ENCODE data around the gene C2CD4D. TPM values are rescaled to one million over a fixed set of nuclear protein-coding genes. Genes with fewer than 3 reads are reported as not detected.

C2CD4D gene
- total RNA-seq, 2 donors from 2014 or later: 0.44 to 0.82 TPM

DNA sequence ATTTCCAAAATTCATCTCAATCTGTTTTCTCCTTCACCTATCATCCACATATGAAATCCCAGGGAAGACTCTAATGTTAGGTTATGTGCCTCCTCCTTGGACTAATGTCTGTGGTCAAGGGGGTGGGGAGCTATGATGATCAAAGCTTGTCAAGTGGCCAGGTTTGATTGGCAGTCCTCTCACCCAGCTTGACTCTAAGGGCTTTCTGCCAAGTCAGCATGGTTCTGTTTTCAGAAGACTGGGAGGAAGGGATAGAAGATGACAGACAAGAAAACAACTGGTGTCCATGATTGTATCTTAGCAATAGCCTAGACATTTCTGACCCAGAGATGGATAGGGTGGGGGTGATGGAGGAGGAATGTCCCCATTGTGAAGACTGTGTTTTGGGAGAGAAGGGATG lies 23.0 kb upstream of the C2CD4D start:
- peaks cover 79% of the 10 kb centered on the region for H3K27me3 Mint-ChIP-seq (ENCODE audit: insufficient read depth)
- no peaks in the 10 kb centered on the region for H3K27me3 ChIP-seq (ENCODE audit: control insufficient read depth, insufficient read depth, low read length, poor library complexity, severe bottlenecking)
- H3K4me3 ChIP-seq (ENCODE audit: low read length): no peak overlapping the region

DNA sequence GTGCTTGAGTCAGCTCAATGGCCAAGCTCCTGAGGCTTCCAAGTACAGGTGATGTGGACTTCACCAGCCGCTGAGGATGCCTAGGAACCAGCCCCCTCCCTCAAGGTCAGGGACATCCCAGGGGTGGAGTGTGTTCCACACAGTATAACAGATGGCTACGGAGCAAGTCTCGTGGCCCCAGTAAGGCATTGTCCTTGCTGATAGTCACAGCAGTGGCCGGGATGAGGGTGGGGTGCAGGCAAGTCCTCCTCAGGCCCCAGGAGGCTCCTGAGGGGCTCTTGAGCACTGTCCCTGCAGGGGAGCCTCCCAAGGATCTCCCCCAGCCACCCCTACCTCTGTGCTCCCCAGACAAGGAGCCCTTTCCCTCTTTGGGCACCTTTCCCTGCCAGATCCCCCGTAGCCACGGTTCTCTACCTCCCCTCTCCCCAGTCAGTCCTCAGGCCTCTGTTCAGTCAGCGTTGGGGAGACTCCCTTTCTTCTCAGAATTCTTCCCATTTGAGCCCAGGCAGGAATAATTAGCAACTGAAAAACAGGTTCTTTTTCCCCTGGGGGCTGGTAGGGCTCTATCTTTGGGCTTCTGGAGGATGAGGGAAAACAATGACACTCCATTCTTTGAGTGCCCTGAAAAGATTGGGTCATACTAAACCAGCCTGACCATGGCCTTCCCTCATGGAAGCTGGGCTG lies 21.0 kb upstream of the C2CD4D start:
- Histone ChIP-seq H3K27ac (ENCODE audit: low read depth, low read length) (no peak overlapping the region), H3K4me1 (ENCODE audit: control insufficient read depth, insufficient read depth, low read length) (no peaks in the 10 kb centered on the region), H3K4me3 (ENCODE audit: low read length) (no peak overlapping the region), H3K9me3 (ENCODE audit: control insufficient read depth, low read length) (no peaks in the 10 kb centered on the region), H3K9ac (ENCODE audit: extremely low read depth, low read length, poor library complexity, severe bottlenecking) (no peak overlapping the region), H3K27me3 (ENCODE audit: control insufficient read depth, insufficient read depth, low read length, poor library complexity, severe bottlenecking) (no peaks in the 10 kb centered on the region), H3K36me3 (ENCODE audit: control insufficient read depth, insufficient read depth, low read length) (no peaks in the 10 kb centered on the region)
- H3K4me1 Mint-ChIP-seq: peaks cover 5% of the 10 kb centered on the region
- 67 to 70% methylated on average over 4 to 7 of the region's 7 CpGs for WGBS, 2 experiments (ENCODE audit: insufficient coverage in 1 of 2, insufficient read length in 1 of 2)
- H3K27ac Mint-ChIP-seq: no peak overlapping the region
- H3K4me3 Mint-ChIP-seq: no peak overlapping the region
- H3K27me3 Mint-ChIP-seq (ENCODE audit: insufficient read depth): peaks cover 84% of the 10 kb centered on the region
- TF ChIP-seq, protein P1, sequence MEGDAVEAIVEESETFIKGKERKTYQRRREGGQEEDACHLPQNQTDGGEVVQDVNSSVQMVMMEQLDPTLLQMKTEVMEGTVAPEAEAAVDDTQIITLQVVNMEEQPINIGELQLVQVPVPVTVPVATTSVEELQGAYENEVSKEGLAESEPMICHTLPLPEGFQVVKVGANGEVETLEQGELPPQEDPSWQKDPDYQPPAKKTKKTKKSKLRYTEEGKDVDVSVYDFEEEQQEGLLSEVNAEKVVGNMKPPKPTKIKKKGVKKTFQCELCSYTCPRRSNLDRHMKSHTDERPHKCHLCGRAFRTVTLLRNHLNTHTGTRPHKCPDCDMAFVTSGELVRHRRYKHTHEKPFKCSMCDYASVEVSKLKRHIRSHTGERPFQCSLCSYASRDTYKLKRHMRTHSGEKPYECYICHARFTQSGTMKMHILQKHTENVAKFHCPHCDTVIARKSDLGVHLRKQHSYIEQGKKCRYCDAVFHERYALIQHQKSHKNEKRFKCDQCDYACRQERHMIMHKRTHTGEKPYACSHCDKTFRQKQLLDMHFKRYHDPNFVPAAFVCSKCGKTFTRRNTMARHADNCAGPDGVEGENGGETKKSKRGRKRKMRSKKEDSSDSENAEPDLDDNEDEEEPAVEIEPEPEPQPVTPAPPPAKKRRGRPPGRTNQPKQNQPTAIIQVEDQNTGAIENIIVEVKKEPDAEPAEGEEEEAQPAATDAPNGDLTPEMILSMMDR (conservative IDR thresholded peaks at IDR 0.05): no peak
- no peaks in the 10 kb centered on the region for H3K9me3 Mint-ChIP-seq
- DNase-seq: peak; percentile 58
- H3K36me3 Mint-ChIP-seq (ENCODE audit: low read depth): no peaks in the 10 kb centered on the region

More for the DNA sequence above, 23.0 kb upstream of the C2CD4D start:
- no peaks in the 10 kb centered on the region for H3K4me1 ChIP-seq (ENCODE audit: control insufficient read depth, insufficient read depth, low read length)
- no peak overlapping the region for H3K9ac ChIP-seq (ENCODE audit: extremely low read depth, low read length, poor library complexity, severe bottlenecking)
- H3K36me3 Mint-ChIP-seq (ENCODE audit: low read depth): no peaks in the 10 kb centered on the region
- H3K4me3 Mint-ChIP-seq: no peak overlapping the region
- H3K36me3 ChIP-seq (ENCODE audit: control insufficient read depth, insufficient read depth, low read length): no peaks in the 10 kb centered on the region
- DNase-seq: no peak
- no peak overlapping the region for H3K27ac Mint-ChIP-seq
- H3K9me3 ChIP-seq (ENCODE audit: control insufficient read depth, low read length): no peaks in the 10 kb centered on the region
- no peak overlapping the region for H3K27ac ChIP-seq (ENCODE audit: low read depth, low read length)
- peaks cover 5% of the 10 kb centered on the region for H3K4me1 Mint-ChIP-seq
- no peaks in the 10 kb centered on the region for H3K9me3 Mint-ChIP-seq
- TF ChIP-seq, protein P1 (conservative IDR thresholded peaks at IDR 0.05): no peak

DNA sequence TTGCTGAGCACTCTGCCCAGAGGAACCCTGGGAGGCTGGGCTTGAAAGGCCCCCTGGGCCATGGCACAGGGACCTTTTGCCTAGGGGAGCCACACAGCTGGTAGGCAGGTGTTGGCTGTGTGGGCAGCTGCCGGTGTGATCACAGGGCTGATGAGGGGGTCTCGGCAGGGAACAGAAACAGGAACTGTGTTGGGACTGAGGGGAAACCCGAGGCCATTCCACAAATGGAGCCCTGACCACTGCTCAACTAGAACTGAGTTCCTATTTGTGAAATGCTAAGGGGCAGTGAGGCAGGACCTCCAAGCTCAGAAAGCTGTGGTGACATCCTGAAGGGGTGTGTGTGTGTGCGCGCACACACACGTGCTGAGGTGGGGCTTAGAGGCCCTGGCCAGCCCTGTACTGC lies 20.3 kb upstream of the C2CD4D start:
- peak; percentile 41 for DNase-seq
- no peak overlapping the region for H3K4me3 ChIP-seq (ENCODE audit: low read length)
- H3K4me1 ChIP-seq (ENCODE audit: control insufficient read depth, insufficient read depth, low read length): no peaks in the 10 kb centered on the region
- Mint-ChIP-seq H3K4me1 (peaks cover 5% of the 10 kb centered on the region), H3K27ac (no peak overlapping the region), H3K9me3 (no peaks in the 10 kb centered on the region), H3K36me3 (ENCODE audit: low read depth) (no peaks in the 10 kb centered on the region), H3K4me3 (no peak overlapping the region), H3K27me3 (ENCODE audit: insufficient read depth) (peaks cover 77% of the 10 kb centered on the region)
- no peaks in the 10 kb centered on the region for H3K27me3 ChIP-seq (ENCODE audit: control insufficient read depth, insufficient read depth, low read length, poor library complexity, severe bottlenecking)
- H3K36me3 ChIP-seq (ENCODE audit: control insufficient read depth, insufficient read depth, low read length): no peaks in the 10 kb centered on the region
- no peak overlapping the region for H3K9ac ChIP-seq (ENCODE audit: extremely low read depth, low read length, poor library complexity, severe bottlenecking)
- no peak overlapping the region for H3K27ac ChIP-seq (ENCODE audit: low read depth, low read length)
- no peaks in the 10 kb centered on the region for H3K9me3 ChIP-seq (ENCODE audit: control insufficient read depth, low read length)
- WGBS, 2 experiments (ENCODE audit: insufficient coverage in 1 of 2, insufficient read length in 1 of 2): 90% methylated on average over 3 to 6 of the region's 6 CpGs
- TF ChIP-seq, protein P1 (conservative IDR thresholded peaks at IDR 0.05): no peak
